OCI-LY3 (cell line): ENCODE results near the gene DTNBP1.

Source experiments
- EZH2phosphoT487 ChIP-seq: fragments of 200-600 bp; shearing (Covaris generic); IDR thresholded peaks from 2 replicates; pipeline ENCODE4 v1.6.1; 2018; ENCODE audit warnings: antibody characterized with exemption, mixed run types, low read depth
- TF ChIP-seq, protein P1 (sequence below): fragments of 200-600, 300-600 bp; sonication (generic); IDR thresholded peaks from 2 replicates; pipeline ENCODE4 v1.5.1; 2014; ENCODE audit warnings: antibody characterized with exemption, low read length, low read depth

DNA sequence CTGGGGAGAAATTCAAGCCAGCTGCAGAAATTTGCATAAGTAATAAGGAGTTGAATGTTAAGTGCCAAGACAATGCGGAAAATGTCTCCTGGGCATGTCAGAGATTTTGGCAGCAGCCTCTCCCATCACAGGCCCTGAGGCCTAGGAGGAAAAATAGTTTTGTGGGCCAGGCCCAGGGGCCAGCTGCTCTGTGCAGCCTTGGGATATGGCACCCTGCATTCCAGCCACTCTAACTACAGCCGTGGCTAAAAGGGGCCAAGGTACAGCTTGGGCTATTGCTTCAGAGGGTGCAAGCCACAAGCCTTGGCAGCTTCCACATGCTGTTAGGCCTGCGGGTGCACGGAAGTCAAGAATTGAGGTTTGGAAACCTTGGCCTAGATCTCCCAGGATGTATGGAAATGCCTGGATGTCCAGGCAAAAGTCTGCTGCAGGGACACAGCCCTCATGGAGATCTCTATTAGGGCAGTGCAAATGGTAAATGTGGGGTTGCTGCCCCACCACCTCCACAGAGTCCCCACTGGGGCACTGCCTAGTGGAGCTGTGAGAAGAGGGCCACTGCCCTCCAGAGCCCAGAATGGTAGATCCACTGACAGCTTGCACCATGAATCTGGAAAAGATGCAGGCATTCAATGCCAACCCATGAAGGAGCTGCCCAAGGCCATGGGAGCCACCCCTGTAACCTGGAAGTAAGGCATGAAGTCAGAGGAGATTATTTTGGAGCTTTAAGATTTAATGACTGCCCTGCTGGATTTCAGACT lies 126.5 kb downstream of the DTNBP1 start:
- TF ChIP-seq, protein P1, sequence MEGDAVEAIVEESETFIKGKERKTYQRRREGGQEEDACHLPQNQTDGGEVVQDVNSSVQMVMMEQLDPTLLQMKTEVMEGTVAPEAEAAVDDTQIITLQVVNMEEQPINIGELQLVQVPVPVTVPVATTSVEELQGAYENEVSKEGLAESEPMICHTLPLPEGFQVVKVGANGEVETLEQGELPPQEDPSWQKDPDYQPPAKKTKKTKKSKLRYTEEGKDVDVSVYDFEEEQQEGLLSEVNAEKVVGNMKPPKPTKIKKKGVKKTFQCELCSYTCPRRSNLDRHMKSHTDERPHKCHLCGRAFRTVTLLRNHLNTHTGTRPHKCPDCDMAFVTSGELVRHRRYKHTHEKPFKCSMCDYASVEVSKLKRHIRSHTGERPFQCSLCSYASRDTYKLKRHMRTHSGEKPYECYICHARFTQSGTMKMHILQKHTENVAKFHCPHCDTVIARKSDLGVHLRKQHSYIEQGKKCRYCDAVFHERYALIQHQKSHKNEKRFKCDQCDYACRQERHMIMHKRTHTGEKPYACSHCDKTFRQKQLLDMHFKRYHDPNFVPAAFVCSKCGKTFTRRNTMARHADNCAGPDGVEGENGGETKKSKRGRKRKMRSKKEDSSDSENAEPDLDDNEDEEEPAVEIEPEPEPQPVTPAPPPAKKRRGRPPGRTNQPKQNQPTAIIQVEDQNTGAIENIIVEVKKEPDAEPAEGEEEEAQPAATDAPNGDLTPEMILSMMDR, result no peak
- TF ChIP-seq EZH2phosphoT487, result no peak
